GM12801 (cell line): ENCODE measurements around the gene CITED4.

ENCODE experiments used
- TF ChIP-seq, protein P1 (sequence below): IDR thresholded peaks from one replicate; pipeline ENCODE4 v1.5.1; 2011; ENCODE audit warnings: control low read depth; ENCODE audit not compliant: insufficient read length; ENCODE audit errors: extremely low read depth

Gene CITED4

DNA sequence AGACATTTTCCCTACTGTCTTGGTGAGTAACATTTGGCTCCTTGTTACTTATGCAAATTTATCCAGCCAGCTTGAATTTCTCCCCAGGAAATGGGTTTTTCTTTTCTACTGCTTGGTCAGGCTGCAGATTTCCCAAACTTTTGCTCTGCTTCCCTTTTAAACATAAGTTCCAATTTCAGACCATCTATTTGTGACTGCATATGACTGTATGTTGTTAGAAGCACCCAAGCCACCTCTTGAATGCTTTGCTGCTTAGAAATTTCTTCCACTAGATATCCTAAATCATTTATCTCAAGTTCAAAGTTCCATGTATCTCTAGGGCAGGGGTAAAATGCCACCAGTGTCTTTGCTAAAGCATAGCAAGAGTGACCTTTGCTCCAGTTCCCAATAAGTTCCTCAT is 32.3 kb upstream of the CITED4 start:
- TF ChIP-seq, protein P1, sequence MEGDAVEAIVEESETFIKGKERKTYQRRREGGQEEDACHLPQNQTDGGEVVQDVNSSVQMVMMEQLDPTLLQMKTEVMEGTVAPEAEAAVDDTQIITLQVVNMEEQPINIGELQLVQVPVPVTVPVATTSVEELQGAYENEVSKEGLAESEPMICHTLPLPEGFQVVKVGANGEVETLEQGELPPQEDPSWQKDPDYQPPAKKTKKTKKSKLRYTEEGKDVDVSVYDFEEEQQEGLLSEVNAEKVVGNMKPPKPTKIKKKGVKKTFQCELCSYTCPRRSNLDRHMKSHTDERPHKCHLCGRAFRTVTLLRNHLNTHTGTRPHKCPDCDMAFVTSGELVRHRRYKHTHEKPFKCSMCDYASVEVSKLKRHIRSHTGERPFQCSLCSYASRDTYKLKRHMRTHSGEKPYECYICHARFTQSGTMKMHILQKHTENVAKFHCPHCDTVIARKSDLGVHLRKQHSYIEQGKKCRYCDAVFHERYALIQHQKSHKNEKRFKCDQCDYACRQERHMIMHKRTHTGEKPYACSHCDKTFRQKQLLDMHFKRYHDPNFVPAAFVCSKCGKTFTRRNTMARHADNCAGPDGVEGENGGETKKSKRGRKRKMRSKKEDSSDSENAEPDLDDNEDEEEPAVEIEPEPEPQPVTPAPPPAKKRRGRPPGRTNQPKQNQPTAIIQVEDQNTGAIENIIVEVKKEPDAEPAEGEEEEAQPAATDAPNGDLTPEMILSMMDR, result no peak

DNA sequence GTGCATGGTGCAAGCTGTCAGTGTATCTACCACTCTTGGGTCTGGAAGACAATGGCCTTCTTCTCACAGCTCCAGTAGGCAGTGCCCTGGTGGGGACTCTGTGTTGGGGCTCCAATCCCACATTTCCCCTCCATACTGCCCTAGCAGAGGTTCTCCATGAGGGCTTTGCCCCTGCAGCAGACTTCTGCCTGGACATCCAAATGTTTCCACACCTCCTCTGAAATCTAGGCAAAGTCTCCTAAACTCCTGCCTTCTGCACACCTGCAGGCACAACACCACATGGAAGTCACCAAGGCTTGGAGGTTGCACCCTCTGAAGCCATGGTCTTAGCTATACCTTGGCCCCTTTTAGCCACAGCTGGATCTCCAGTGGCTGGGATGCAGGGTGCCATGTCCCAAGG is 31.8 kb upstream of the CITED4 start:
- TF ChIP-seq, protein P1, result no peak

DNA sequence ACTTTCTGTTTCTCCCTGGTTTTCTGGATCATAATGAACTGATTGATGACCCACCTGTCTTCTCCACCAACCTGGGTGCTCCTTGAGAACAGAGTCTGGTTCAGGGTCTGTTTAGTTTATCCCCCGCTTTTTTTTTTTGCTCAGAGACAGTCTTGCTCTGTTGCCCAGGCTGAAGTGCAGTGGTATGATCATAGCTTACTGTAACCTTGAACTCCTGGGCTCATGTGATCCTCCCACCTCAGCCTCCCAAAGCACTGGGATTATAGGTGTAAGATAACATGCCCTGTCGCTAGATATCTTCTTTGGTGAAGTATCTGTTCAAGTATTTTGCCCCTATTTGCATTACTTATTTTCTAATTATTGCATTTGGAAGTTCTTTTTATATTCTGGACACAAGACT is 30.2 kb upstream of the CITED4 start:
- TF ChIP-seq, protein P1, result no peak

DNA sequence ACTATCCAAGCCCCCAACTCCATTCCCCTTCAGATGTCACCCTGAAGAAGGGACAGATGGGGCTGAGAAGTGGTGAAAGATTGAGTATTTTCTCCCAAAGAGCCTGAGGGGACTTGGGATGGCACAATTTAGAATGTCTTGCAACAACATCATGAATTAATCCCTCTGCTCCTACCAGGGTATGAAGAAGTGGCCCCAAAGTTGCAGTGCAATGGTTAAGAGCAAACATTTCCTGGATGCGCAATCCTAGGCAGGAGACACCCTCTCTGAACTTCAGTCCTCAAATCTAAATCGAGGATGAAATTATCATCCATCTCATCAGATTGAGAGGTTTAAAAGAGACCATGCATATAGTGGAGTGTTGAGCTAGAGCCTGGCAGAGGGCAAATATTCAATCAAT is 28.6 kb upstream of the CITED4 start:
- TF ChIP-seq, protein P1, result no peak

DNA sequence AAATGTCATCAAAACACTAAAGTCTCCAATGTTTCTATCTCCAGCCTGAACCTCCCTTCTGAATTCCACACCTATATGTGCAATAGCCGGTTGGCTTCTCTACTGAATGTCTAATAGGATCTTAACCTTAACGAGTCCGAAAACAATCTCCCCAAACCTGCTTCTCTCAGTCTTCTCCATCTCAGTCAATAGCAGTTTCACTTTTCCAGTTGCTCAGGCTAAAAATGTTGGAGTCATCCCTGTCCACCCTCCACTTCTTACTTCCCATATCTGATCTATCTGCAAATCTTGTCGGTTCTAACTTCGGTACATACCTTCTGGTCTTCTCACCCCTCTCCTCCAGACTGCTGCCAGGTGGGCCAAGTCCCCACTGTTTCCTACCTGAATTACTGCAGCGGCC is 25.5 kb upstream of the CITED4 start:
- TF ChIP-seq, protein P1, result no peak

DNA sequence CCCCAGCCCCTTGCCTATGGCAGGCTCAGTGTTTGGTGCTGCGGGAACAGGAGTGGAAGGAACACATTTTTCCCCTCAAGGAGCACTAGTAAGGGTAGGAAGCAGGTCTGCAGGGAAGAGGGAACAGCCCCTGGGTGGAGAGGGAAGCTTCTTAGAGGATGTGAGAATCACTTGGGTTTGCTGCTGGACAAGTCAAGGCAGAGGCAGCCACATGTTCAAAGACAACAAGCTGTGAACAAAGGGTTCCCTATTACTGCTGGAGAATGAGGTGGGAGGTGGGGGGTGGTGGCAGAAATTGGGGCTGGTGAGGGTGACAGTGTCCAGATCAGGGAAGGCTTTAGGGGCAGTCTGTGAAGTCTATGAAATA is 24.8 kb upstream of the CITED4 start:
- TF ChIP-seq, protein P1, result no peak

DNA sequence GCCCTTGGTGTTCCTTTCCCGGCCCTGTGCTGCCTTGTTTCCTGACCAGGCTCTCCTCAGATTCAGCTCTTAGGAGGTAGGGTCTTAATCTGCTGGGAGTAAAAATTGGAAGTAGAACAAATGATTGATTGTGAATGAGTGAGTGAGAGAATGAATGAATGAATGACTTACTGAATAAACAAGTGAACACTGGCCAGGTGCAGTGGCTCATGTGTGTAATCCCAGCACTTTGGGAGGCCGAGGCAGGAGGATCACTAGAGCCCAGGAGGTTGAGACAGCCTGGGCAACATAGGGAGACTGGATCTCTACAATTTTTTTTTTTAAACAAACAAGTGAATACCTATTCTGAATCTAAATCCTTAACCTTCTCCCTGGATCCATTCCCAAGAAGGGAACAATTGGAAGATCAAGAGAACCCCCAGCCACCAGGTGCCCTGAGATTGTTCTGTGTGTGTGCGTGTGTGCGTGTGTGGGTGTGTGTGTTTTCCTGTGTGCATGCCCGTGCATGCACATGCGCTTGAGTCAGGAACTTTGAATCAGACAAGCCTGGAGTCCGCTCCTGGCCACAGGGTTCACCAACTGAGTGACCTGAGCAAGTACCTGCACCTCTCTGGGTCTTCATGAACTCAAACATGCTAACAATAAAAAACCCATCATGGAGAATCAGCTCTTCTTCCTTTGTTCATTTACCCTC is 24.3 kb upstream of the CITED4 start:
- TF ChIP-seq, protein P1, result no peak
